ENCODE results near the gene KCMF1.
A peak's percentile ranks its signal among the peaks of the same experiment; 100 is the strongest.

Gene KCMF1

GRCh38 chr2:84959566-84960506 is 11.1 kb upstream of the KCMF1 start:
- Histone ChIP-seq H3K27me3 (ENCODE audit: control insufficient read depth in 1 of 2, insufficient read depth in 1 of 2, low read length in 2 of 2) (no peaks in the 10 kb centered on the region), H2BK15ac (ENCODE audit: low read depth, poor library complexity, severe bottlenecking) (no peak overlapping the region), H3K14ac (ENCODE audit: low read length in 2 of 2) (no peak overlapping the region), H4K8ac (ENCODE audit: low read length) (no peak overlapping the region), H3K23ac (ENCODE audit: low read length in 2 of 2) (no peak overlapping the region), H3K4me3 (ENCODE audit: insufficient read depth in 1 of 2, low read depth in 1 of 2, low read length in 2 of 2) (peak overlapping the region in 1 of 2 experiments; percentile 51), H3K36me3 (ENCODE audit: control insufficient read depth in 1 of 2, insufficient read depth in 2 of 2, low read depth in 1 of 2, low read length in 2 of 2) (peaks cover 3 to 12% of the 10 kb centered on the region in 2 experiments), H2BK12ac (ENCODE audit: low read length in 2 of 2) (peak overlapping the region in 1 of 2 experiments; percentile 88), H3K9me3 (ENCODE audit: control insufficient read depth, low read length) (no peaks in the 10 kb centered on the region), H4K91ac (ENCODE audit: low read length) (no peak overlapping the region), H3K79me1 (replicated peaks; ENCODE audit: low read length, poor library complexity, severe bottlenecking) (peaks cover 4% of the 10 kb centered on the region), H2AFZ (ENCODE audit: low read depth, low read length) (no peak overlapping the region), H2BK120ac (ENCODE audit: low read depth, low read length) (no peak overlapping the region), H3K27ac (ENCODE audit: low read length, poor library complexity, severe bottlenecking) (peak overlapping the region; percentile 99), H2BK5ac (ENCODE audit: low read depth, low read length, poor library complexity, severe bottlenecking) (peak overlapping the region; percentile 54), H3K9ac (ENCODE audit: low read length) (peak overlapping the region; percentile 64), H2AK5ac (ENCODE audit: low read length, severe bottlenecking) (peak overlapping the region; percentile 96), H3K4me2 (ENCODE audit: low read length, poor library complexity, severe bottlenecking) (no peak overlapping the region), H3K4ac (ENCODE audit: low read depth in 1 of 2, low read length in 2 of 2) (no peak overlapping the region), H3K4me1 (ENCODE audit: control insufficient read depth, insufficient read depth, low read depth, low read length) (peaks cover 20% of the 10 kb centered on the region), H3K18ac (ENCODE audit: low read depth in 1 of 2, low read length in 2 of 2) (peak overlapping the region in 1 of 2 experiments; percentile 37)
- WGBS = 34% methylated on average over 4 of the region's 5 CpGs
- no peak for DNase-seq

DNA sequence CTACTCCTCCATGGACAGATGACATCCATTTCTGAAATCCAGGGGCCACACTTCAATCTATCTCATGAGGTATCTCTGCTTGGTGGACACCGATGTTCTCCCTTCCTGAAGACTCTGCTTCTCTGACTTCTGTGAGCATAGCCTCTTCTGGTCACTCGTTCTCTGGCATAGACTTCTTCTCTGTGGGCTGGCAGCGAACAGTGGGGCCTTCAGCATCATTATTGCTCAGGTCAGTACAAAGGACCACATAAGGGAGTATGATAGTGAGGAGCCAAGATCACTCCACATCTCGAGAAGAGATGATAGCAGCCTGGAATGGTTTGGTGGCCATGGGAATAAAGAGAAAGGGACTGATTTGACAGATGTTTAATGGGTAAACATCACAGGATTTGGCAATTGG is 8.0 kb upstream of the KCMF1 start:
- Histone ChIP-seq H3K79me1 (replicated peaks; ENCODE audit: low read length, poor library complexity, severe bottlenecking) (peaks cover 11% of the 10 kb centered on the region), H2BK15ac (ENCODE audit: low read depth, poor library complexity, severe bottlenecking) (no peak overlapping the region), H3K36me3 (ENCODE audit: control insufficient read depth in 1 of 2, insufficient read depth in 2 of 2, low read depth in 1 of 2, low read length in 2 of 2) (peaks cover 10 to 29% of the 10 kb centered on the region in 2 experiments), H3K27me3 (ENCODE audit: control insufficient read depth in 1 of 2, insufficient read depth in 1 of 2, low read length in 2 of 2) (no peaks in the 10 kb centered on the region), H3K18ac (ENCODE audit: low read depth in 1 of 2, low read length in 2 of 2) (peak overlapping the region in 1 of 2 experiments; percentile 30), H3K9ac (ENCODE audit: low read length) (no peak overlapping the region), H3K4me3 (ENCODE audit: insufficient read depth in 1 of 2, low read depth in 1 of 2, low read length in 2 of 2) (no peak overlapping the region), H3K4ac (ENCODE audit: low read depth in 1 of 2, low read length in 2 of 2) (no peak overlapping the region), H3K4me2 (ENCODE audit: low read length, poor library complexity, severe bottlenecking) (no peak overlapping the region), H2AFZ (ENCODE audit: low read depth, low read length) (no peak overlapping the region), H2BK5ac (ENCODE audit: low read depth, low read length, poor library complexity, severe bottlenecking) (no peak overlapping the region), H3K9me3 (ENCODE audit: control insufficient read depth, low read length) (no peaks in the 10 kb centered on the region), H2BK12ac (ENCODE audit: low read length in 2 of 2) (peak overlapping the region in 1 of 2 experiments; percentile 42), H3K4me1 (ENCODE audit: control insufficient read depth, insufficient read depth, low read depth, low read length) (peaks cover 15% of the 10 kb centered on the region), H3K27ac (ENCODE audit: low read length, poor library complexity, severe bottlenecking) (no peak overlapping the region), H2BK120ac (ENCODE audit: low read depth, low read length) (no peak overlapping the region), H2AK5ac (ENCODE audit: low read length, severe bottlenecking) (peak overlapping the region; percentile 19), H3K14ac (ENCODE audit: low read length in 2 of 2) (no peak overlapping the region), H4K8ac (ENCODE audit: low read length) (no peak overlapping the region), H4K91ac (ENCODE audit: low read length) (no peak overlapping the region), H3K23ac (ENCODE audit: low read length in 2 of 2) (no peak overlapping the region)
- DNase-seq = no peak
- WGBS = 98% methylated on average over 4 of the region's 4 CpGs

- H3K23ac ChIP-seq (ENCODE audit: low read length in 2 of 2) = no peak overlapping the region
- DNase-seq = no peak
Observed at GRCh38 chr2:84963323-84963691, 7.7 kb upstream of the KCMF1 start.

GRCh38 chr2:84963692-84964405 is 7.1 kb upstream of the KCMF1 start:
- H3K27me3 ChIP-seq (ENCODE audit: control insufficient read depth in 1 of 2, insufficient read depth in 1 of 2, low read length in 2 of 2) = no peaks in the 10 kb centered on the region
- no peak overlapping the region for H2AFZ ChIP-seq (ENCODE audit: low read depth, low read length)
- H3K4me1 ChIP-seq (ENCODE audit: control insufficient read depth, insufficient read depth, low read depth, low read length) = peaks cover 14% of the 10 kb centered on the region
- H3K9ac ChIP-seq (ENCODE audit: low read length) = no peak overlapping the region
- H3K9me3 ChIP-seq (ENCODE audit: control insufficient read depth, low read length) = no peaks in the 10 kb centered on the region
- H3K4me3 ChIP-seq (ENCODE audit: insufficient read depth in 1 of 2, low read depth in 1 of 2, low read length in 2 of 2) = peak overlapping the region in 1 of 2 experiments; percentile 40
- no peak overlapping the region for H3K4ac ChIP-seq (ENCODE audit: low read depth in 1 of 2, low read length in 2 of 2)
- DNase-seq = peak; percentile 95
- no peak overlapping the region for H2BK12ac ChIP-seq (ENCODE audit: low read length in 2 of 2)
- no peak overlapping the region for H3K14ac ChIP-seq (ENCODE audit: low read length in 2 of 2)
- H2BK5ac ChIP-seq (ENCODE audit: low read depth, low read length, poor library complexity, severe bottlenecking) = no peak overlapping the region
- no peak overlapping the region for H3K23ac ChIP-seq (ENCODE audit: low read length in 2 of 2)
- H3K18ac ChIP-seq (ENCODE audit: low read depth in 1 of 2, low read length in 2 of 2) = no peak overlapping the region
- H4K91ac ChIP-seq (ENCODE audit: low read length) = no peak overlapping the region
- no peak overlapping the region for H3K4me2 ChIP-seq (ENCODE audit: low read length, poor library complexity, severe bottlenecking)
- peak overlapping the region; percentile 37 for H2AK5ac ChIP-seq (ENCODE audit: low read length, severe bottlenecking)
- H2BK15ac ChIP-seq (ENCODE audit: low read depth, poor library complexity, severe bottlenecking) = no peak overlapping the region
- no peak overlapping the region for H4K8ac ChIP-seq (ENCODE audit: low read length)
- H2BK120ac ChIP-seq (ENCODE audit: low read depth, low read length) = no peak overlapping the region
- H3K27ac ChIP-seq (ENCODE audit: low read length, poor library complexity, severe bottlenecking) = peak overlapping the region; percentile 77
- peaks cover 10 to 29% of the 10 kb centered on the region in 2 experiments for H3K36me3 ChIP-seq (ENCODE audit: control insufficient read depth in 1 of 2, insufficient read depth in 2 of 2, low read depth in 1 of 2, low read length in 2 of 2)
- 96% methylated on average over 7 of the region's 9 CpGs for WGBS
- peaks cover 11% of the 10 kb centered on the region for H3K79me1 ChIP-seq (replicated peaks; ENCODE audit: low read length, poor library complexity, severe bottlenecking)

More at GRCh38 chr2:84963323-84963691, 7.7 kb upstream of the KCMF1 start:
- Histone ChIP-seq H3K36me3 (ENCODE audit: control insufficient read depth in 1 of 2, insufficient read depth in 2 of 2, low read depth in 1 of 2, low read length in 2 of 2) (peaks cover 10 to 29% of the 10 kb centered on the region in 2 experiments), H3K9ac (ENCODE audit: low read length) (no peak overlapping the region), H3K27me3 (ENCODE audit: control insufficient read depth in 1 of 2, insufficient read depth in 1 of 2, low read length in 2 of 2) (no peaks in the 10 kb centered on the region), H4K8ac (ENCODE audit: low read length) (no peak overlapping the region), H3K79me1 (replicated peaks; ENCODE audit: low read length, poor library complexity, severe bottlenecking) (peaks cover 11% of the 10 kb centered on the region), H3K4me3 (ENCODE audit: insufficient read depth in 1 of 2, low read depth in 1 of 2, low read length in 2 of 2) (peak overlapping the region in 1 of 2 experiments; percentile 40), H2BK15ac (ENCODE audit: low read depth, poor library complexity, severe bottlenecking) (no peak overlapping the region), H2BK12ac (ENCODE audit: low read length in 2 of 2) (peak overlapping the region in 1 of 2 experiments; percentile 42), H3K4ac (ENCODE audit: low read depth in 1 of 2, low read length in 2 of 2) (no peak overlapping the region), H3K18ac (ENCODE audit: low read depth in 1 of 2, low read length in 2 of 2) (no peak overlapping the region), H2AK5ac (ENCODE audit: low read length, severe bottlenecking) (no peak overlapping the region), H3K14ac (ENCODE audit: low read length in 2 of 2) (no peak overlapping the region), H2BK120ac (ENCODE audit: low read depth, low read length) (no peak overlapping the region), H4K91ac (ENCODE audit: low read length) (no peak overlapping the region), H3K9me3 (ENCODE audit: control insufficient read depth, low read length) (no peaks in the 10 kb centered on the region), H3K4me2 (ENCODE audit: low read length, poor library complexity, severe bottlenecking) (no peak overlapping the region), H3K4me1 (ENCODE audit: control insufficient read depth, insufficient read depth, low read depth, low read length) (peaks cover 14% of the 10 kb centered on the region), H2AFZ (ENCODE audit: low read depth, low read length) (no peak overlapping the region), H2BK5ac (ENCODE audit: low read depth, low read length, poor library complexity, severe bottlenecking) (no peak overlapping the region), H3K27ac (ENCODE audit: low read length, poor library complexity, severe bottlenecking) (peak overlapping the region; percentile 21)
- WGBS = 93% methylated on average over 2 of the region's 2 CpGs

Data from mesenchymal stem cell (in vitro differentiated cells and primary cell).